SU-DHL-6 (cell line): ENCODE measurements around the gene NAP1L3.

Experiments
- EZH2phosphoT487 ChIP-seq: fragments of 200-600 bp; sonication (generic), shearing (Covaris generic); conservative IDR thresholded peaks from 2 replicates; pipeline ENCODE4 v1.6.1; 2018; ENCODE audit warnings: mild to moderate bottlenecking, antibody characterized with exemption, low read length, moderate library complexity, mixed read lengths
- TF ChIP-seq, protein P1 (sequence below): fragments of 200-600 bp; sonication (generic); IDR thresholded peaks from one replicate; pipeline ENCODE4 v1.5.1; 2017; ENCODE audit warnings: antibody characterized with exemption, mild to moderate bottlenecking, low read length, moderate library complexity; ENCODE audit not compliant: insufficient read depth, poor library complexity, severe bottlenecking

DNA sequence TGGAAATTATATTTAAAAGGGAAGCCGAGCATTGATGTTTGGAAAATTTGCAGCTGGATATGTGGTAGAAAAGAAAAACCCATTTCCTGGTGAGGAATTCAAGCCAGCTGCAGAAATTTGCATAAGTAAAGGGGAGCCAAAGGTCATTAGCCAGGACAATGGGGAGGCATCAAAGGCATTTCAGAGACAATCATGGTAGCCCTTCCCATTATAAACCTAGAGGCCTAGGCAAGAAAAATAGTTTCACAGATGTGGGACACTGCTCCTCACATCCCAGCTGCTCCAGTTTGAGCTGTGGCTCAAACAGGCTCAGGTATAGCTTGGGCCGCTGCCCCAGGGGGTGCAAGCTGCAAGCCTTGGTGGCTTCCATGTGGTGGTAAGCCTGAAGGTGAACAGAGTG is 35.8 kb downstream of the NAP1L3 start:
- TF ChIP-seq, protein P1, sequence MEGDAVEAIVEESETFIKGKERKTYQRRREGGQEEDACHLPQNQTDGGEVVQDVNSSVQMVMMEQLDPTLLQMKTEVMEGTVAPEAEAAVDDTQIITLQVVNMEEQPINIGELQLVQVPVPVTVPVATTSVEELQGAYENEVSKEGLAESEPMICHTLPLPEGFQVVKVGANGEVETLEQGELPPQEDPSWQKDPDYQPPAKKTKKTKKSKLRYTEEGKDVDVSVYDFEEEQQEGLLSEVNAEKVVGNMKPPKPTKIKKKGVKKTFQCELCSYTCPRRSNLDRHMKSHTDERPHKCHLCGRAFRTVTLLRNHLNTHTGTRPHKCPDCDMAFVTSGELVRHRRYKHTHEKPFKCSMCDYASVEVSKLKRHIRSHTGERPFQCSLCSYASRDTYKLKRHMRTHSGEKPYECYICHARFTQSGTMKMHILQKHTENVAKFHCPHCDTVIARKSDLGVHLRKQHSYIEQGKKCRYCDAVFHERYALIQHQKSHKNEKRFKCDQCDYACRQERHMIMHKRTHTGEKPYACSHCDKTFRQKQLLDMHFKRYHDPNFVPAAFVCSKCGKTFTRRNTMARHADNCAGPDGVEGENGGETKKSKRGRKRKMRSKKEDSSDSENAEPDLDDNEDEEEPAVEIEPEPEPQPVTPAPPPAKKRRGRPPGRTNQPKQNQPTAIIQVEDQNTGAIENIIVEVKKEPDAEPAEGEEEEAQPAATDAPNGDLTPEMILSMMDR: no peak
- no peak for TF ChIP-seq EZH2phosphoT487
